C4-2B (cell line): Measurements from ENCODE around the gene HDGFL2.

Source experiments
- H3K27ac ChIP-seq: fragments of 450-650 bp; 2 replicates; pipeline ENCODE4 v1.5.1; 2017
- ZFX ChIP-seq: fragments of 450-650 bp; IDR thresholded peaks from 2 replicates; pipeline ENCODE4 v1.6.1; 2017
- TF ChIP-seq, protein P1 (sequence below): fragments of 450-650 bp; conservative IDR thresholded peaks from 2 replicates; pipeline ENCODE4 v1.5.1; 2017; ENCODE audit warnings: mild to moderate bottlenecking

HDGFL2 gene

DNA sequence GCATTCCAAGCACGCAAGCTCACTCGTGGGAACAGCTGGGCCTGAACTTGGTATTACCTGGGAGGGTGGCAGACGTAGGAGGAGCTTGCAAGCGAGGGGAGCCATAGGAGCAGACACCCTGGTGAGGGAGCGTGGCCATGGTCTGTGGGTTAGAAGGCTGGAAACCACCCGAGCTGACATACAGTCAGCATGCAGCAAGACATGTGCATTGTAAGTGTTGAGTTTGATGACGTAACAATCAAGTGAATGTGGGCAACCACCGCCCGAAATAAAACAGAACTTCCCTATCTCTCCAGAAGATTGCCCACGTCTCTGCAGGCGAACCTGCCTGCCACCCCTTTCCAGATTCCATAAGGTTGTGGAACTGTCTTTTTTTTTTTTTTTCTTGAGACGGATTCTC is 41.3 kb upstream of the HDGFL2 start:
- no peak for TF ChIP-seq ZFX
- TF ChIP-seq, protein P1, sequence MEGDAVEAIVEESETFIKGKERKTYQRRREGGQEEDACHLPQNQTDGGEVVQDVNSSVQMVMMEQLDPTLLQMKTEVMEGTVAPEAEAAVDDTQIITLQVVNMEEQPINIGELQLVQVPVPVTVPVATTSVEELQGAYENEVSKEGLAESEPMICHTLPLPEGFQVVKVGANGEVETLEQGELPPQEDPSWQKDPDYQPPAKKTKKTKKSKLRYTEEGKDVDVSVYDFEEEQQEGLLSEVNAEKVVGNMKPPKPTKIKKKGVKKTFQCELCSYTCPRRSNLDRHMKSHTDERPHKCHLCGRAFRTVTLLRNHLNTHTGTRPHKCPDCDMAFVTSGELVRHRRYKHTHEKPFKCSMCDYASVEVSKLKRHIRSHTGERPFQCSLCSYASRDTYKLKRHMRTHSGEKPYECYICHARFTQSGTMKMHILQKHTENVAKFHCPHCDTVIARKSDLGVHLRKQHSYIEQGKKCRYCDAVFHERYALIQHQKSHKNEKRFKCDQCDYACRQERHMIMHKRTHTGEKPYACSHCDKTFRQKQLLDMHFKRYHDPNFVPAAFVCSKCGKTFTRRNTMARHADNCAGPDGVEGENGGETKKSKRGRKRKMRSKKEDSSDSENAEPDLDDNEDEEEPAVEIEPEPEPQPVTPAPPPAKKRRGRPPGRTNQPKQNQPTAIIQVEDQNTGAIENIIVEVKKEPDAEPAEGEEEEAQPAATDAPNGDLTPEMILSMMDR = no peak
- no peak overlapping the region for H3K27ac ChIP-seq

GRCh38 chr19:4431296-4431695 is 40.8 kb upstream of the HDGFL2 start:
- no peak for TF ChIP-seq ZFX
- TF ChIP-seq, protein P1 = no peak
- H3K27ac ChIP-seq = no peak overlapping the region

- TF ChIP-seq, protein P1 = no peak
- no peak for TF ChIP-seq ZFX
- H3K27ac ChIP-seq = no peak overlapping the region
Observed at GRCh38 chr19:4431808-4432674, 40.1 kb upstream of the HDGFL2 start.

DNA sequence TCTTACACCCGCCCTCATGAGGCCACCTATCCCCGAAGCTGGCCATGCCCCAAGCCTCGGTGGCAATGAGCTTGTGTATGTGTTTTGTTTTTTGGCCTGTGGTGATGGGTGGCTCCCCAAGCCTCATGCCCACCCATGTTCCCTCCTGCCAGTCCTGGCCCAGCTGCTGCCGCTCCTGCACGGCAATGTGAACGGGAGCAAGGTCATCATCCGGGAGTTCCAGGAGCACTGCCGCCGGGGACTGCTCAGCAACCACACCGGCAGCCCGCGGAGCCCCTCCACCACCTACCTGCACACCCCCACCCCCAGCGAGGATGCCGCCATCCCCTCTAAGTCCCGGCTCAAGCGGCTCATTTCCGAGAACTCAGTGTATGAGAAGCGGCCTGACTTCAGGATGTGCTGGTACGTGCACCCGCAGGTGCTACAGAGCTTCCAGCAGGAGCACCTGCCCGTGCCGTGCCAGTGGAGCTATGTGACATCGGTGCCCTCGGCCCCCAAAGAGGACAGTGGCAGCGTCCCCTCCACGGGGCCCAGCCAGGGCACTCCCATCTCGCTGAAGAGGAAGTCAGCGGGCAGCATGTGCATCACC is 39.1 kb upstream of the HDGFL2 start:
- TF ChIP-seq, protein P1 = no peak
- TF ChIP-seq ZFX = no peak
- H3K27ac ChIP-seq = no peak overlapping the region

GRCh38 chr19:4434391-4434790 is 37.7 kb upstream of the HDGFL2 start:
- H3K27ac ChIP-seq = no peak overlapping the region
- TF ChIP-seq, protein P1 = no peak
- no peak for TF ChIP-seq ZFX

- H3K27ac ChIP-seq = no peak overlapping the region
- TF ChIP-seq, protein P1 = no peak
- TF ChIP-seq ZFX = no peak
Observed at GRCh38 chr19:4436231-4436630, 35.9 kb upstream of the HDGFL2 start.

DNA sequence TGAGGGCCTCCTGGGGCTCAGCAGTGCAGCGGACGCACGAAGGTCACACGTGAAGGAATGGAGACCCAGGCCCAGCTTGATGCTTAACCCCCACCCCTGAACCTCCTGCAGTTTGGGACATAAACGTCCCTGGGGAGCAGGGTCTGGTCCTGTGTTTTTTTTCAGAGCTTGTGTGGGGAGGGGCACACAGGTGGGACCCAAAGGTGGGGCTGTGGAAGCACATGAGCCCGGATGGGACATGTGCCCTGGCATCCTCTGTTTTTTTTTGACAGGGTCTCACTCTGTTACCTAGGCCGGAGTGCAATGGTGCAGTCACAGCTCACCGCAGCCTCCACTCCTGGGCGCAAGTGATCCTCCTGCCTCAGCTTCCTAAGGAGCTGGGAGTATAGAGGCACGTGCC is 35.0 kb upstream of the HDGFL2 start:
- TF ChIP-seq ZFX = no peak
- TF ChIP-seq, protein P1 = no peak
- no peak overlapping the region for H3K27ac ChIP-seq
